Measurements from ENCODE around the gene AUTS2.

Gene AUTS2

DNA sequence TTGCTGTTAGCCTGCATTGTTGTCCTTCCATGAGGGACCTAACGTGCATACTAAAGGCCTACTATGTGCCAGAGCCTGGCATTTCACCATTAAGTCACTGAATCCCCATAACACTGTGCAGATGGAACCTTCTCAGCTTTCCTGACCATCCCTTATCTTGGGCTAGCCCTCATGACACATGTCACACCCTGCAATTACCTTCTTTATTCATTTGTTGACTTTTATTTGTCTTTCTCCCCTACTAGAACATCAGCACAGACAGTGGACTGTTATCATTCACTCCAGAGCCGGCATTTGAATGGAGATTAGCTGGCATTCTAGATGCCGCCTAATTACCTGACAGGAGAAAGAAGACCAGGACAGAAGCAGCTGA is 1062.5 kb downstream of the AUTS2 start:
- DNase-seq: no peak

DNA sequence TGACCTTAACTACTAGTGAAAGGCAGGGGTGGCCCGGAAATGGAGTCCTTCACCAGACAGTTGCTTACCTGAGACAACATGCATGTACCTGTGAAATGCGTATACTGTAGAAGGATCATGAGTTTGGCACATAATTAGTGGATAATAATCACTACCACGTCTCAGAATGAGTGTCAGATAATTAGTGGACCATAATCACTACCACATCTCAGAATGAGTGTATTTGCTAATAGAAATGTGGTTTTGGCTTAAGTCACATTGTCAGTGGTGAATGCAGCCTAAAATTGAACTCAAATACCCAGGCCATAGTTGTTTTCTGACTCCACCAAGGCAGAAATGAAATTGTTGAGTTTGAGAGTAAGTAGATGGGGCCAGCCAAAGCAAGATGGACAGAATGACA is 1065.4 kb downstream of the AUTS2 start:
- no peak for DNase-seq

DNA sequence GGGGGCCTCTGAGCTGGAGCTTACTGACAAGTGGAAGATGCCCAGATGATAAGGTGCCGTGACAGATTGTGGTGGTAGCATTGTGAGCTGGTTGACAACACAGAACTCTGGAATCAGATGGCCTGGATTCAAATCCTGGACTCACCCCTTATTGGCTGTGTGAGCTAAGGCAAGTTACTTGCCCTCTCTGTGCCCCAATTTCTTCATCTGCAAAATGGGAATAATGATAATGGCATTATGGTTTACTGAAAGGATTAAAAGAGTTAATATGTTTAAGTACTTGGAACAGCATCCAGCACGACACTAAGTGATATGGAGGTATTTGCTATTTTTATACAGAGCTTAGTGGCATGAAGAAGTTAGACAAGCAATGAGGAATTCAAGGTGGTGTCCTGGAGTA is 1067.7 kb downstream of the AUTS2 start:
- no peak for DNase-seq

DNA sequence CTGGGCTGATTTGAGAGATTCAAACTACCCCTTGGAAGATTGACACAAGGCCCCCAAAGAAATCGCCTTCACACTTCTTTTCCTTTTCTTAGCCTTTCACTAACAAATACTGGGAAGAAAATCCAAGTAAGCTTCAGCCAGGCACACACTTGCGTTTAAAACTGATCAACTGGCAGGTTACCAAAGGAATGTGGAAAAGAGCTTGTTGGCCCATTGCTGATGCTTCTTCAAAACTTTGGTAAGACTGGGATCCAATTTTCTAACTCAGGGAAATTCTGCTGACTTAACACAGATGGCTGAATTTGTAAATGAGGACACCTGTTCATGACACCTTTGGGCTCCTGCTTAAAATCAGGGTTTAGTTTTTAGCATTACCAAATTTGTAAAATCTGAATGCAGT is 1069.1 kb downstream of the AUTS2 start:
- DNase-seq: no peak

DNA sequence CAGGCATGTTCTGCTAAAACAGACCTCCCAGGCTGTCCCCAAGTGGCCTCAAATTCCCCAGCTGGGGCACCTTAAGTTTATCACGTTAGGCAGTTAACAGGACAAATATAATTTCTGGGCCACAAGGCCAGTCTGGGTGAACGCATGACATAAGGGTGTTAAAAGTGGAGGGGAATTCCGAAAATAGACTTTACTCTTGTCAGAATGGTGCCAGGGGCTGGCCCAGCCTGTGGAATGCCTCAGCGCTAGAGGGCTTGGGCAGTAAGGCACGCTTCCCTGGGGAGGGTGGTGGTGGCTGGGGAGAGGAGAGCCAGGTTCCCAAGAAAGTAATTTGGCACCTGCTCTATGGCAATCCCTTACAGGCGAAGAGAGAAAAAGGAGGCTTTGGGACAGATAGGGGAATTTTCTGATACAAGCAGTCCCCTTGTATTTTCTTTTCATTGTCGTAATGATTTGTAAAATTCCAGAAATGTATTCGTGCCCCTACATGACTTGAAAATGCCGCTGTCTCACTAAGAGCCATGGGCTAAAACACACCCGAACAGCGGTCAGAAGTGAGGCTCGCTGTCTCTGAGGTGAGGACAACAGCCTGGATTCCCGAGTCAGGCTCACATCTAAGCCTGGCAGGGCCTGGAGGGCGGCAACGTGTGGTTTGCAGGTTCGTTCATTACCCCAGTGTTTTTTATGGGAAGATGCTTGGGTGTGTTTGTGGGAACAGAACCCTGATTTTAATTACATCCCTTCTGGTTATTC is 1070.5 kb downstream of the AUTS2 start:
- DNase-seq: no peak

DNA sequence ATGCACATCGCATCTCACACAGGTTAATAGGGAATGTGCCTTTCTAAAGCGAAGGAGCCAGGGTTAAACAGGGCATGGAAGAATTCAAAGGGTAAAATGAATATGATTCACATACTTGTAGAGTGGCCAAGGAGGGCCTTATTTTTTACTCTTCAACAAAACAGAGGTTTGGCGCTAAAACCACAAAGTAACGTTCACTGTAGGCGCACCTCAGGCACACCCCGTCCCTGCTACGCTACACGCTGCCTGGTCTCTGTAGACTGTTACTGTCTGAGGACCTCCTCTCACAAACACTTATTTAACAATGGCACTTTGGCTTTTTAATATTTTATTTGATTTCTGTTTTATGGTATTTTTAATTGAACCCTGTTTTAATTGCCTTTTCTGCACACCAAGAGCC is 1071.6 kb downstream of the AUTS2 start:
- DNase-seq: no peak

DNA sequence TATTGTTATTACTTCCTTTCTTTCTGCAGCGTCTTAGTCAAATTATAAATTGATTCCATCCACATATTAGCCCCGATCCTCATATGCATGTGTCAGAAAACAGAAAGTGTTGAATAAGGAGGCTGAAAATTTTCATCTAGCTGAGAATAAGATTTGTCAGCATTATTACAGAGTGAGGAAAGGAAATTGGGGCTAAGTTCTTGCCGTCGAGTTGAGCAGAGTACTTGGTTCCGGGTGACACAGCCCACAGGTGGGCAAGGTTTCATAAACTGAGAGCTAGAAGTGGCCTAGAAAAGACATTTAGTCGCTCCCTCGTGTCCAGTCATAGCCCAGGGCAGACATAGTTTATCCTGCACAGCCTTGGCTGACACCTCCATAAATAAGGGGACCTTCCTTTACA is 1072.0 kb downstream of the AUTS2 start:
- DNase-seq: no peak

DNA sequence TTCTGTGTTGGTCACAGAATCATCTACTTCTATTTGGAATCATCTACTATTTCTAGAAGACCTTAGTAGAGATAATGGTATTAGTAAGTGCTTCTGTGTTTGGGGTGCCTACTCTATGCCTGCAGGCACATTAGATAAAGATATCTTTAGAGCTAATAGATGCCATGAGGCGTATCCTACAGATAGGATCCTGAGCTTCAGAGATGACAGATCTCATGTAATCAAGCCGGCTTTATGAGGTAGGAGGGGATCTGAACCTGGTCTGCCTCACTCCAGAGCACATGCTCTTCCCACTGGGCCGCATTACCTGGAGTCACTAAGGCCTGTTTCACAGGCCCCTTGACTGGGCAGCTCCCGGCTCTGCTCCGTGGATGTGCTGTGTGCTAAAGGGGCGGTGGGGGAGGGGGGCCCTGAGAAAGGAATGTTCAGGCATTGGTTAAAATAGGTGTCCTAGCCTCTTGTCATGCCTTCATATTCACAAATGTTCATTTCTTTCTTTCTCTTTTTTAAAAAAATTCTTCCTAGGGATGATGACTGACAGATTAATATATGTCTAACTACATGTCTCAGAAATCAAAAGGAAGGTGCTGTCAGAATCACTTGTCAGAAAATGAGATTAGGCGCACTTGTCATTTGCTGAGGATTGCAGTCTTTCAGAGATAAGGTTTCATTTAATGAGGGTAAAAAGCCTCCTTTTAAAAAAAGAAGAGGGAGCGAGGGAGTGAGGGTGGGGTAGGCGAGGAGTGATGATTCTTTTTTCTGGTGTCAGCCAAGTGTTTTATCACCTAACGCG is 1075.7 kb downstream of the AUTS2 start:
- DNase-seq: no peak

DNA sequence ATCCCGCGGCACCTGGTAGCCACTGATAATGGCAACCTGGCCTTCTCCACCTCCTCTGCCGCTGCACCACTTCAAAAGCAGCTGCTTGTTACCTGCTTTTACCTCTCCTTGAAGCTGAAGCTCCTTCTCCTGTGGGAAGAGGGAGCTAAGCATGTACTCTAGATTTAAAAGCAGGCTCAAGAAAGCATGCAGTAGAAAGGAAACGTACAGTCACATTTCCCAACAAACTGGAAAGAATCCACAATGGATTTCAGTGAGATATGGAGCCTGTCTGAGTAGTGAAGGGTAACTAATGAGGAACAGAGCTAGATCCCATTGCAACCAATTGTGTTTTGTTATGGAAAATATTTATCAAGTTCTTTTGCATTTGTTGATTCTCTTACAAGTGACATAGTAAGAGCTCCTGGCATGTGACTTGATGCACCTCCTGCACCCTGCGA is 1076.3 kb downstream of the AUTS2 start:
- DNase-seq: no peak

DNA sequence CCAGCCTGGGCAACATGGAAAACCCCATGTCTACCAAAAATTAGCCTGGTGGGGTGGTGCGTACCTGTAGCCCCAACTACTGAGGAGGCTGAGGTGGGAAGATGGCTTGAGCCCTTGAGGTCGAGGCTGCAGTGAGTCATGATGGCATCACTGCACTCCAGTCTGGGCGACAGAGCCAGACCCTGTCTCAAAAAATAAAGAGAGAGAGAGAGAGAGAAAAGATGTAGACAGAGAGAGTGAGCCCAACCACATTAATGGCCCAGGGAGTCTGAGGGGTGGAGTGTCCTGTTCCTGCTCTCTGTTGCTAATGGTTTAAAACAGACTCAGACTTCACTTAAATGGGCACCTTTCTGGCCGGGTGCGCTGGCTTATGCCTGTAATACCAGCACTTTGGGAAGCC is 1078.0 kb downstream of the AUTS2 start:
- DNase-seq: no peak

DNA sequence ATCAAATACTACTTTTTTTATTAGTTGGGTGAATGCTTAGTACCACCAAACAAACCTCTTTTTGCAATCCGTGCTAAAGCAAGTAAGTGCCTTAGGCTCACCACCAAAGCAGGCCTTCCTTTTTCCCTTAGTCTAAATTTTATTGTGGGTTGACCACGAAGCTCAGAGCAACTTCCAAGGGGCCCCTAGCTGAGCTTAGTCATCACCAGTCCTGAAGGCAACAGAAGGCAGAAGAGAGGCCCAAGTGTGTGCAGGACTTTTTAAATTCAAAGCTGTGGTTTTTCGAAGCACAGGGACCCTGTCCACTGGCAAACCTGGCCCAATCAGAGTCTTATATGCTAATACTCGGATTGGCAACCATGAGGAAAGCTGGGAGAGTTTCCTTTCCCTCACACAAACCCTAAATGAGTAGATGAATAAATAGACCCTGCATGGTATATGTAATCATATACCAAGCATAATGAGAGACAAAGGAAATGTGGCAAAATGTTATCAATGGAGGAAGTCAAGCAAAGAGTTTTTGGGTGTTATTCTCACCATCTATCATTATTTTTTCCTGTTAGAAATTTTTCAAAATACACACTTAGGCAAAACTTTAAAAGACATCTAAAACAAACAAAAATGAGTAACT is 1080.5 kb downstream of the AUTS2 start:
- no peak for DNase-seq

DNA sequence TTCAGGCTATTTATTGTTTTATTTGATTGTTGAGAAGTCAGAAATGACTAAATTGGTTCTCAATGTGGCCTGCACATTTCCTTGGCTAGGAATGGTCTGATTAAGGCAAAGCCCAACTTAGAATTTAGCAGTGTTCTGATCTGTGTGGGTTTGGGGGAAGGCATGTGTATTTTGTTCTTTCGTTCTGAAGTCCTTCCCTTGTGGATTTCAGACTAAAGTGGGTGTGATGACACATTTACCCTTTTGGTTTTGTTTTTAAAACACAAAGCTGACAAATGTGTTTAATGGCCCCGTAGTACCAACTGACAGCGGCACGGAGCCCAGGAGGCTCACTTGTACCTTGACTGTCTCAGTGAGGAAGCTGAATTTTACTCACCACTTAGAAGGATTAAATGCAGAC is 1081.4 kb downstream of the AUTS2 start:
- DNase-seq: no peak

DNA sequence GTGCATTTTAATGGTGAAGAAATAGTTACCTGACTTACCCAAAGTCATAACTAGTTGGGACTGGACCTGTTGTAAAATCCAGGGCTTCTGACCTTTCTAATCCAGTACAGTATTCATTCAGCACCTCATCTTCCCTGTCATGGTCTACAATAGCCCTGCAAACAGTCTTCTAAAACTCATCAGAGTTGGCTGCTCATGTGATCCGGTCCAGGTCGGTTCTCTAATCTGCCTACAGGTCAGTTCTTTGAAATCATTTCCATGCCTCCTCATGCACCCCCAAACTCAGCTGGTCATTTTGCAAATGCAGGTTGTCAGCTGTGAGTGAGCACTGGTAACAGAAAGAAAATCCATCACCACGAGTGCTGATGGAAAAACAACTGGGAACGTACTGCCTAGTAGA is 1082.0 kb downstream of the AUTS2 start:
- DNase-seq: no peak

DNA sequence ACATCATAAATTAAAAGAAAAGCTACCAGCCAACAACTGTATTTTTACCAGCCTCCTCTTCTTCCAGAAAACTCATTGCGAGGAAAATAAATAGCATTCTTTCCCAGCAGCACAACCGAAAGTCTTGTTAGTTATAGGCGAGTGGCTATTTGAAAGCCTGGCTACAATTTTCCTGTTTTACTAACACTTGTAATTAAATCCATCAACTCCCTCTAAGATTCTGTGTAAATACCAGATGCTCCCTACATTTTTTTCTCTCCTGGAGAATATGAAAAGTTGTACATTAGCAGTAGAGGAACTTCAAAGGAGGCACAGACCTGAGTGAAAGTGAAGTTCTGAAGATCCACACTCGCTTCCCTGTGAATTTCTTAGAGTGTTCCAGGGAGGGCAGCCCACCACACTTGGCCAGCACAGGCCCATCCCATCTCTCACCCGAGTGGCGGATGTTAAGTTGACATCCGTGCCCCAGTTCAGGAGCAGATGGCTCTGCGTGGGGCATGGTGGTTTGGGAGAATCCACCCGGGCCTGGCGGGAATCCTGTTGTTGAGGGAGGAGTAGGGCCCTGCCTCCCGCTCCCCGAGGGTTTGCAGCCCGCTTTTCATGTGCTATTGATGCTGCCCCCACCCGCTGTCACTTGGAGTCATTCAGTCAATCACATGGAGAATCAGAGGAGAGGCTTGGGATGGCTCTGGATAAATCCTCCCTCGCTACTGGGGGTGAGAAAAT is 1082.6 kb downstream of the AUTS2 start:
- DNase-seq: no peak

DNA sequence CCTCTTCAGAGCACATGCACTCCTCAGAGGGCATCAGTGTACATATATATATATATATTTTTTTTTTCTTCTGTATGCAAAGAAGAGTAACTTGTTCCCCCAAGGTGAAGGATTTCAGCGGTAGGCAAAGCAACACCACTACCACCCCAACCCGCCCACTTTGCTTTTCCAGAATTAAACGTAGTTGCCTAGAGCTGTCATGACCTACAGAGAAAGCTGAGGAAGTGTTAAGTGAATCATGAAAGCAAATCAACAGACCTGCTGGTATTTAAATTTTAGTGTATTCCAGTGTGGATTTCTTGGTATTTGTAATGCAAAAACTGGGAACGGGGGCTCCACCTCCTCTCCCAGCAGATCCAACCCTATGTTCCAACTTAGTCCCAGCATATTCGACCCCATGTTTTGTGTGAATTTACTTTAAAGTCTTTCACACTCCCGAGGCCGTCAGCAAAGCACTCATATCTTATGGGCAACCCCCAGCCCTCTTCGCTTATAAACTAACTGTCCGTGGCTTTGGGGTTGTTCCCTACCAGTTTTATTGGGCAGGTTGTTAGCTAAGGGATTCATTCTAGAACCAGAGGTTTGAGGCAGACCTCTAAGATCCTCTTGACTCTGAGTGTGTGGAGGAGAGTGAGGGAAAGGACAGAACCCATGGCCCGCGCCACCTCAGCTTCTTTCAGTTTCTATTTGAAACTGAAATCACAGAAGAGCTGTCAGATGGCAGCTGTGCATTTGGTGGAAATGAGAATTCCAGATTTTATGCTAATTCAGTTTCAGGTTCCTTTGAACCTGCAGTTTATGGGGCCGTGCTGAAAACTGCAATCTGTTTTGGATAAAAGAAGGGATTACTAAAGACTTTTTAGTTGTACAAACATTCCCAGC is 1083.4 kb downstream of the AUTS2 start:
- no peak for DNase-seq

DNA sequence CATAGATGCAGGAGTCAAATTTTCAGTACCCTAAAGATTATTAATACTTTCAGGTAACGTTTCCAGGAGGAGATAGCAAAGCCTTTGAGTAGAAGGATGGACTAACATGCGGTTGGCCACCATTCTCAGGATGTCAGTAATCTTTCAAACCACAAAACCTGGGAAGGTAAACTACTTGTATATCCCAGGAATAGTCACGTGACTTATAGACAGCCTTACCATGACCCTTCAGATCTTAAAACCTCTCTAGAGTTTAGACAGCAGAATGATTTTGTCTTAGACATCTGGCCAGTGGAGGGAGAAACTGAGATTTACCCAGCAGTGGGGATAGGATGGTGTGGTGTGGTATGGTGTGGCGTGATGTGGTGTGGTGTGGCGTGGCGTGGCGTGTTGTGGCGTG is 1085.9 kb downstream of the AUTS2 start:
- DNase-seq: no peak

DNA sequence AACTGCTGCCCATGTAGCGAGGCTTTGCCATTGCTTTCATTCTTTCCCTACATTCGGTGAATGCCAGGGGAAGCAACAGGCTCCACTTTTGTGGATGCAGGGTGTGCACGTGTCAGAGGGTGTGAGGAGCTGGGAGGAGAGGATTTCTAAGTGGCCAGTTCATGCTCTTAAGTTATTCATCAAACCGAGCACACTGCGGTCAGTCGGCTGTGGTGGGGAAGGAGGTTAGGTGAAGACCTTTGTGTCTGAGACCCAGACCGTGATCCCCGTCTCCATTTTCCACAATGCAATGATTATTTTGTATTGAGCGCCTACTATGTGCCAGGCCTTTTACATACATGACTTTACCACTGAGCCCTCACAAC is 1095.0 kb downstream of the AUTS2 start:
- no peak for DNase-seq

DNA sequence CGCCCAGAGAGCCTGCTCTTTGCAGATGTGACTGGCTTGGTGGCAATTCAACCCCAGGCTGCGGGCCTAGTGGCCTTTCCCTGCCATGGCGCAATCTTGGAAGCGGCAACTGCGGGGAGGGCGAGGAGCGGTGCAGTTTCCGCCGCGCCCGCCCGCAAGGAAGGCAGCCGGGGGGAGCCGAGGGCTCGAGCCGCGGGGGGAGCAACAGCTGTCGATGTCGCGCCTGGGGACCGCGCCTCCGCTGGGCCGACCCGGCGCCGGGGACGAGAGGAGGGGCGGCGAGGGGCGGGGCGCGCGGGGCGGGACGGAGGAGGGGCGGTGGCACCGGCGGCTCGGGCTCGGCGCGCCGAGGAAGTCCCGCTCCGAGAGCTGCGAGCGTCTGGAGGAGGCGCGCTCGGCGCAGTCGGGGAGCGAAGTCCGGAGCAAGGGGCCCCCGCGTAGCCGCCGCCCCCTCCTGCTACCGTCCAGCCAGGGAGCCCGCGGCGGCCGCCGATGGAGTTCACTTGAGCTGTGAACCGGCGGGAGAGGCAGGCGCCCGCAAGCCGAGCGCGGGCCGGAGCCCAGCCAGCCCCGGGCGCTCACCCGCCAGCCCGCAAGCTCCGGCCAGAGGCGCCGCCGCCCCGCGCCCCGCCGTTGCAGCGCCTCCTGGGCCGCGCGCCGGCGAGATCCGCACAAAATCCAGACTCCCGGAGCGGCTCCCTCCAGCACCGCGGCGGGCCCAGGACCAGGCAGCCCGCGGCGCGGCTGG is 1095.6 kb downstream of the AUTS2 start:
- DNase-seq: no peak

DNA sequence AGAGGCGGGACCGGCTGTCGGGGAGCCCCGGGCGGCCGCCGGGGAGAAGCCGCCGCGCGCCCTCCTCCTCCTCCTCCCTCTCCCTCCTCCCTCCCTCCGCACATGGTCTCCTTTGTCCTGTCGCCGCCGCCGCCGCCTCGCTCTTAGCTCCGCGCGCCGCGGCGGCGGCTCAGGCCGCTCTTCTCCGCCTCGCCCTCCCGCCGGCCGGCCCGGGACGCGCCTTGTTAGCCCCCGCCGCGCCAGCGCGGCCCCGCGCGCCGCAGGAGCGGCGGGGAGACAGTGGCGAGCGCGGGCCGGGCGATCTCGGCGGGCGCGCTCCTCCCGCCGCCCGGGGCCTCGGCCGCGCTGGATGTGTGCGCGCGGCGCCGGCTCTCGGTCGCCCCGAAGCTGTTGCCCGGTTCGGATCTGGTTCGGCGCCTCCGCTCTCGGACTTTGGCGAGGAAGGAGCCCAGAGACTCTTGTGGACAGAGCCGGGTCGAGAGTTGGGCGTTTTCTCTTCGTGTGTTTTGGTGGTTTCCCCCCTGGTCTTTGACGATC is 1096.2 kb downstream of the AUTS2 start:
- DNase-seq: peak; percentile 19

DNA sequence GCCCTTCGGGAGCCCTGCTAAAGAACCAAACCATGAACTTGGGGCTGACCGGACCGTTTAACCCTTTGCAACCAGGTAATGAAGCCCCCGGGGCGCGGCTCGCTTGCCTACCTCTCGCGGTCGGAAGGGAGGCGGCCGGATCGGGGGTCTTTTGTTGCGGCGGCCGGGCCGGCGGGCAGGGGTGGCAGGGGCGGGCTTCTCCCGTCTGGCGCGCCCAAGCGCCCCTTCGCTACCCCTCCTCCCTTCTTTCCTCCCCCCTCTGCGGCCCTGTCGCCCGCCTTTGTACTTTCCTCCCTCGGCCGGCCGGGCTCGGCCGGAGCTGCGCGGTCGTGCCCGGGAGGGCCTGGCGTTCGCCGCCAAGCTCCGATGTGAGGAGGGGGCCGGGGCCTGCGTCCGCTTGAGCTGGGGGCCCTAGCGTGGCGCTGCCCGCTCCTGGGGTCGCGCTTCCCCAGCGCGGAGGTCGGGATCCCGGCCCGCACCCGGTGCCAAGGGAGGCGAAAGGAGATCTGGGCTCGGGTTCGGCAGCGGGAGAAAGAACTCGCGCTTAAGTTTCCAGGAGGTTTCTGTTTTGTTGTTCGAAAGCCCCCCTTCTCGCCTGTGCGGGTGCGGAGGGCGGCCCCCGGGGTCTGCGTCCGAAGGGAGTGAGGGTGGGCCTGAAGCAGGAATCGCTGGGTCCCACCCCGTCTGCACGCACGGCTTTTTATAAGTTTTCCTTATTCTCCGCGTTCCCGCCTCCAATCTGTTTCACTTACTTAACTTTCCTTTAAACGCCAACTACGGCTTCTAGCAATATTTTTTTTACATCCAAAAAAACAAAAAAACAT is 1096.9 kb downstream of the AUTS2 start:
- DNase-seq: no peak

DNA sequence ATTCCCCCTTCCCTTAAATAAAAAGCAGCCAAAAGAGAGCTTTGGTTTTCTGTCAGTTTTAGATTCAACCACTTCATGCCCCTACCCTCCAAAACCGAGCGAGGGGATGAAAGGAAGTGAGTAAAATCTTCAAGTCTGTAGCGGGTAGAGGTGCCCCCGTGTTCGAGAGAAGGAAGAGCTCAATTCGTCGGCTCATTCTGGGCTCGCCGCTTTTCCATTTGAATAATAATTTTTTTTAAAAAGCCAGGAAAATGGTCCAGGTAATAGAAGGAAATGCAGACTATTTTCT is 1097.5 kb downstream of the AUTS2 start:
- no peak for DNase-seq

Measured in 8988T (cell line).